ENCODE data around the gene ATP9B.

DNA sequence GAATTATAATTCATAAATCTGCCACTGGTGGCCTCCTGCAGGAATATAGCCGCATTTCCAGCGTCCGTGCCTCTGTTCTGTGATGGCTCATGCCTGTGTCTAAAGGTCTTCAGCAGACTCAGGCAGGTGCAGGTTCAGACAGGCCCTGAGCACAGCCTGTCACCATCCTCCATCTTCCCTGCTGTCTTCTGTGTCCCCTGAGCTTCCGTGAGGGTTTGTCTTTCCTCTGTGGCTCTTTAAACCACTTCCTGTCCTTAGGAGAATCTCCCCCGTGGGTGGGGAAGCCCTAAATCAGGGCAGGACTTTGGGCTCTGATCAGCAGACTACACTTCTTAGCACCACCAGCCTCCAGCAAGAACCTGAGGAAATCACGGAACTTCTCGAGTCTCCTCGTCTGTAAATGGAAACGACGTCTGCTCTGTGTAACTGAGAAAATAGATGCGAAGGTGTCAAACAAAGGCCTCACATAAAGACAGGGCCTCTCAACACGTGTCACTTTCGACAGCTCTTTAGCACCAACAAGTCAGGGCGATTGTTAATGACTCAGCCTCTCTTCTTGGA is 302.4 kb downstream of the ATP9B start:
- TF ChIP-seq, protein P1, sequence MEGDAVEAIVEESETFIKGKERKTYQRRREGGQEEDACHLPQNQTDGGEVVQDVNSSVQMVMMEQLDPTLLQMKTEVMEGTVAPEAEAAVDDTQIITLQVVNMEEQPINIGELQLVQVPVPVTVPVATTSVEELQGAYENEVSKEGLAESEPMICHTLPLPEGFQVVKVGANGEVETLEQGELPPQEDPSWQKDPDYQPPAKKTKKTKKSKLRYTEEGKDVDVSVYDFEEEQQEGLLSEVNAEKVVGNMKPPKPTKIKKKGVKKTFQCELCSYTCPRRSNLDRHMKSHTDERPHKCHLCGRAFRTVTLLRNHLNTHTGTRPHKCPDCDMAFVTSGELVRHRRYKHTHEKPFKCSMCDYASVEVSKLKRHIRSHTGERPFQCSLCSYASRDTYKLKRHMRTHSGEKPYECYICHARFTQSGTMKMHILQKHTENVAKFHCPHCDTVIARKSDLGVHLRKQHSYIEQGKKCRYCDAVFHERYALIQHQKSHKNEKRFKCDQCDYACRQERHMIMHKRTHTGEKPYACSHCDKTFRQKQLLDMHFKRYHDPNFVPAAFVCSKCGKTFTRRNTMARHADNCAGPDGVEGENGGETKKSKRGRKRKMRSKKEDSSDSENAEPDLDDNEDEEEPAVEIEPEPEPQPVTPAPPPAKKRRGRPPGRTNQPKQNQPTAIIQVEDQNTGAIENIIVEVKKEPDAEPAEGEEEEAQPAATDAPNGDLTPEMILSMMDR (conservative IDR thresholded peaks at IDR 0.05; ENCODE audit: low read depth, low read length): no peak
- no peak for TF ChIP-seq EZH2 (IDR thresholded peaks at IDR 0.05; ENCODE audit: low read length, unreplicated experiment)

Measured in PC-3 (cell line).